CD4-positive, alpha-beta T cell treated with Interferon gamma for 1 hour (primary cell): Measurements from ENCODE around the gene ADGRV1.

Source experiments
- DNase-seq: peaks from one replicate; pipeline ENCODE4 v3.0.0-alpha.2; 2020

Gene ADGRV1

GRCh38 chr5:91126888-91127287 is 568.3 kb downstream of the ADGRV1 start:
- no peak for DNase-seq

DNA sequence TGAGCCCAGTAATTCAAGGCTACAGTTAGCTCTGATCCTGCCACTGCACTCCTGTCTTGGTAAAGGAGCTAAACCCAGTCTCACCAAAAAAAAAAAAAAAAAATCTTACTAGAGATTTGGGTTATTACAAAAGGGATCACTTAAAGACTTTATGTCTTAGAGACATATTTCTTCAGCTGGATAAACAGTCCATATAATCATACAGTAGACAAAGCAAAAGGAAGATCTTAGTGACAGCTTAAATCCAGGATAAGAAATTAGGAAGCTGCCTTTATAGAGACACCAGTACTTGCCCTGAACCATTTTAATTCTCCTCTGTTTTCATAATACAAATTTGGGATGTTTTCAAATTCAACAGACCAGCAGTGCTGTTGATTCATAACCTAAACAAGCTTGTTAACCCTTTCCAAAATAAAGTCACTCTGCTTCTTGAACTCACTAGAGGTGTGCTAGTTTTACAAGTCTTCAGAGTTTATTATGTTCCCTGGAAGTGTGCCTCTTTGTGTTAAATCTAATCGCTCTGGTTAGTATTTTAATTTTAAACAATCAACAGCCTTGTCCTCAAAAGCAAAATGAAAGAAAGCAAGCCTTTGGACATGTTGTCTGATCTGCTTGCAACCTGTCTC is 569.0 kb downstream of the ADGRV1 start:
- DNase-seq = no peak

GRCh38 chr5:91128604-91129003 is 570.0 kb downstream of the ADGRV1 start:
- DNase-seq = no peak

DNA sequence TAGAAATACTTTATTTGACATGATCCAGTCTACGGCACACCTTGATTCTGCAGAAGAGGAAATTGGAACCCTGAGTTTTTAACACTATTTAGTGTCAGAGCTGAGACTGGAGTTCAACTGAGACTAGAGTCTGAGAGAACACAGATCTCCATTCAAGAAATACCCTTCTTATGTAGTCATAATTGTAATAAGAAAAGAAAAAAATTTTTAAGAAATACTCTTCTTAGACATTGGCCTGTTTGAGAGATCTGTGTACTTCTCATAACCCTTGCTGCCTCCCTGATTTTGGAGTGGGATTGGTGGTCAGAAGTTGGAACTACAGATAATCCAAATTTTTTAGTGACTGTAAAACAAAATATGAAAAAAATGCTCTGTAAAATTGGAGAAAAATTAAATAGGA is 571.2 kb downstream of the ADGRV1 start:
- DNase-seq = no peak

DNA sequence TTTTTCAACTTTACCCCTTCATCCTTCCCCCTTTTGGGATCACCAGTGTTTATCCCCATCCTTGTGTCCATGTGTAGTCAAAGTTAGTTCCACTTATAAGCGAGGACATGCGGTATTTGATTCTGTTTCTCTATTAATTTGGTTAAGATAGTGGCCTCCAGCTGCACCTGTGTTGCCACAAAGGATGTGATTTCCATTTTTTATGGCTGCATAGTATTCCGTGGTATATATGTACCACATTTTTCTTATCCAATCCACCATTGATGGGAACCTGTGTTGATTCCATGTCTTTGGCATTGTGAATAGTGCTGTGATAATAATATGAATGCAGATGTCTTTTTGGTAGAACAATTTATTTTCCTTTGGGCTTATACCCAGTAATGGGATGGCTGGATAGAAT is 572.2 kb downstream of the ADGRV1 start:
- DNase-seq = no peak

DNA sequence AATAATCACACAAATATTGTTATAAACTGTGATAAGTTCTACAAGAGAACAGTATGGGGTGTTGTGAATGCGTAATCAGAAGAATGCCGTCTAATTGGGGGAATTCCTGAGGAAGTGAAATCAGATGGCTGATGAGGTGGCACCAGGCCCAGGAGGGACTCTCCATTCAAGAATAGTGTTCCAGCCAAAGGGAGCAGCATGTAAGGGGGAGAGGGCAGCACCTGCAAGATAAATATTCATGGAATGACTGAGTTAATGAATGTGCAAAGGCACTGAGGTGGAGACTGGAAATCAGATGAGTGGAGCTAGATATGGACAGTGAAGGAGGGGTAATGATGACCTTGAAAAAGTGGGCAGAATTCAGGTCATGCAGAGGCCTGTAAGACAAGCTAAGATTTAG is 574.0 kb downstream of the ADGRV1 start:
- no peak for DNase-seq

GRCh38 chr5:91133183-91133582 is 574.6 kb downstream of the ADGRV1 start:
- no peak for DNase-seq

- DNase-seq = no peak
Measured at GRCh38 chr5:91135475-91136248, 577.1 kb downstream of the ADGRV1 start.

DNA sequence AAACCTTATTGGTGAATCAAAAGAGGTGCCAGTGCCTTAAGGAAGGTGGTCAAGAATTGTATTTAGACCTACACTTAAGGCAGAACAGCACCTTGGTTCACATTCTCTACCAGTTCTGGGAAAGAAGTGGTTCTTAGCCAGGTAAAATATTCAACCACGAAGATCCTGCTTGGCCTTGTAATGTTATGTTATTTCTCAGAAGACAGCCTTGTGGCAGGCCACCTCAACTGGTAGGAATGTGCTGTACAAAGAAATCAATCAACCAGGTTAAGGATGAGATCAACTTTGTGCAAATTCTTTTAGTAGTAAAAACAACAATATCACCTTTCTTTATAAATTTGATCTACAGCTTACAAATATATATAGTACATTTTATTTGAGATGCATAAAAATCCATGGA is 577.7 kb downstream of the ADGRV1 start:
- no peak for DNase-seq

DNA sequence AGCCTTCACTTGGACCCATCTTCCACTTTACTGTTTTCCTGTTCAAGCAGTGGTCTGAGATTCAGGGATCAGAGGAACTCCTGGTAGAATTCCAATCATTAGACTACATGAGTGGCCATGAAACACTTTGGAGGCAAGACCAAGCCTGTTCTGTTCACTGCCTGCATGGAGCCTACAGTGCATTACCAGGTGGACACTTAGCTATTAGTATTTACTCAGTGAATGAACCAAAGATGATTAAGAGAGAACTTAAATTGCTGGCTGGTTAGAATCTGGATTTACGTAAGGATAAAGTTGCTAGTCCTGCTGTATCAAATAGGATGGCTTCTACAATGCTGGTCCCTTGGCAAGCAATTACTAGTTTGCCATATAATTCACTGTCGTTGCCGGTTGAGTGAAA is 579.0 kb downstream of the ADGRV1 start:
- DNase-seq = no peak

DNA sequence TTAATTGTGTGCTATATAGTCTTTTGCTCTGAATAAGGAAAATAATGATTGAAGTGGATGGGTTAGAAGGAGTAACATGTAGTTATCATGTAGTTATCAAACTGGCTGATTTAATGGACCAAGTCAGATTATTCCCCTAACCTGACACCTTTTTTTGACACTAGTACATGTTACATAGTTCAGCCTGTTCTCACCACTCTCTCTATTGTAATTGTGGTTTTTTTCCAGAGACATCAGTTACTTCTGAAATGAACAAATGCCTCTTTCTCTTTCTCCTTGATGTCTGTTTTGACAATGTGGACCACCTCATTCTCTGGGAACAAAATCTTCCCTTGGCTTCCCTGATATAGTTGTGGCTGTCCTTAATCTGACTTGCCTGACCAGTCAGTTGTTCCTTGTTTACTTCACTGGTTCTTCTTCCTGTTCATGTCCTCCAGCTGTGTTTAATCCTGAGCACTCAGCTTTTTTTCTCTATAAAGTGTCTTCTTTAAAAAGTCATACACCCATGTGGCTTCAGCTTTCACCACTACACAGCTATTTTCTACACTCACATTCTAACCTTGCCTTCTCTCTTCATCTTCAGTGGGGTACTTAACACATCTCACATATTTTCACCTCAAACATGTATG is 581.1 kb downstream of the ADGRV1 start:
- no peak for DNase-seq

DNA sequence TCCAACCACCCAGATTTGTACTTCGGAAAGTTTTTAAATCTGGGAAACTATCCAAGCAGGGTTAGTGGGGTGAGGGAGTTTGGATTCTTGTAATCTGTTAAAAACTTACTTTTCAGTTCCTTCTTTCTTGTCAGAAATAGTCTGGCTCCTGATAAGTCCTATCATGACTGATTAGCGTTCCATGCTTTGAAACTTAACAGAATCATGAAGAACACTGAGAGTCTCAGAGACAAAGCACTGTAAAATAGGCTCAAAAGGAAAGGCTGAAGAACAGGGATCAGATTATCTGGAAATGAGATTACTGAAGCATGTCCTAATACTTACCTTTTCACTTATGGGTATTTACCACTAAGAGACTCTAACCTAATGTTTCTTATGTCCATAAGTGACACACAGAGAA is 582.1 kb downstream of the ADGRV1 start:
- no peak for DNase-seq

GRCh38 chr5:91141642-91142041 is 583.0 kb downstream of the ADGRV1 start:
- DNase-seq = no peak

GRCh38 chr5:91142386-91142785 is 583.8 kb downstream of the ADGRV1 start:
- no peak for DNase-seq

DNA sequence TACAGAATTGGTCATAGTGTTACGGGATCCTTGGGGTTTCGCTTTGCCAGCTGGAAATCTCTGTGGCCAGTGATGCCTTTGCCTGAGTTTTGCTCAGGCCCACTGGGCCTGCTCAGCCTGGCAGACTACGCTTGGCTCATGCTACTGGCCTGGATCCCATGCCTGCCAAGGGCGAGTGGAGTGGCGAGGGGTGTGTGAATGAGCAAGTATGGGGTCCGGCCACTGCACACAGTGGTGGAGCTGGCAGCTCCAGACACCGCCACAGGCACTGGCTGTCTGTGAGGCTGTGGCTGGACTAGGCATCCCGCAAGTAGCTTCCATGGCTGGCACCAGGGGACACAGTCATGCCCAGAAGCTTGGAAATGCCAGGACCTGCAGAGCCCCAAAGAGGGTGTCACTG is 584.2 kb downstream of the ADGRV1 start:
- no peak for DNase-seq

- DNase-seq = no peak
Measured at GRCh38 chr5:91143840-91144239, 585.2 kb downstream of the ADGRV1 start.

DNA sequence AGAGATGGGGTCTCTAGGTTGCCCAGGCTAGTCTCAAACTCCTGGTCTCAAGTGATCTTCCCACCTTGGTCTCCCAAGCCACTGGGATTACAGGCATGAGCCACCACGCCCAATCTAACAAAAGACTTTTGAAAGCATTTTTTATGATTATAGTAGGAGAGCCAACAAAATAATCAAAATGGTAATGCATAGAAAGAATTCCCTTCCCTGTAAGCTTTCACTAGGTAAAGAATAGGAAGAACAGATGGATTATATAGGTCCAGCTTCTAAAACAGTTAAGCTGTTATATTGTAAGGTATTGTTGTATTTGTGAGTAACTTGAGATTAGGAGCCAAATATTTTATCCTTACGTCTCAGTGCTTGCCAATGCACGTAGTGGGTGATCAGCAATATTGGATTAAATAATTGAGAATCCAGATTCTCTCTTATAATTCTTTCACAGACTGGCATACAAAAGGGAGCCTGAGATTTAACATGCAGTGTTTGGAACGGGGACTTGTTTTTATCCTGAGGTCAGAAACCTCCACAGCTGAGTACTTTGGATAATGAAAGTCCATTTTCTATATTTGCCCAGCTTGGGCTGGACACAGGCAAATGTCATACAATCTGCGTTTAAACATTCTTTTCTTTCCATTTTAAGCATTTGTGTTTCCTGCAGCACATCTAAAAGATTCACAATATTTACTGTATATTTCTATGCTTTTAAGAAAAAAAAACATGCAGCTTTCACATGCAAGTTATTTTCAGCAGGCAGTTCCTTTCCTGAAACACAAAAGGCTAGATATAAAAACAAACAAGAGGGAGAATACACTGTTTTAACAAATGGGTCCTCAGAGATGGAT is 586.1 kb downstream of the ADGRV1 start:
- DNase-seq = no peak

DNA sequence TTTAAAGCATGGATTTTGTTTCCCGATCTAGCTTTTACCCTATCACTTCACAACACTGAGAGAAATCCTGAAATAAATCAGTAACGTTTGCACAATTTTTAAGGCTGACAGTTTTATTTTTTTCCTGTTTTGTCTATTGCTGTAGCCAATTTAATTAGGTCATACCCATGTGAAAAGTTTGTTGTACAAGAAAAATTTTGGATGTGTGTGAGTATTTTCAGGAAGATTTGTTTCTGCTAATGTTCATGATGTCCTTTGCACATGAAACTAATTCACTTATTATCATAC is 586.7 kb downstream of the ADGRV1 start:
- no peak for DNase-seq

DNA sequence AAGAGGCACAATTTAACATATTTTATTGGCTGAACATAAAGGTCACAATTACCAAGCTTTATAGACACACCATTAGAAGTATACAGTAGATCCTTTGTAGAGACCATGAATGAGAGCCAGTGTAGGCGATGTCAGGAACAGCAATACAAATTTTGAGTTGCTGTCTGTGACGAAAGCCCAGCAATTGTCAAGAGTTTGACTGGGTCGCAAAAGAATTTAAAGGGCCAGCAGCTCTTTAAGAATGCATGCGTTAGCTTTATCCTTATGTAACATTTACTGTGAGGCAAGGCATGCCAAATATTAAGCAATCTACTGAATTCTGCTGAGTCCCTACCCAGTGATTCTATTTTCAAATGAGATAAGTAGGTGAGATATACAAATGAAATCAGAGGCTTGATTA is 587.6 kb downstream of the ADGRV1 start:
- DNase-seq = no peak

DNA sequence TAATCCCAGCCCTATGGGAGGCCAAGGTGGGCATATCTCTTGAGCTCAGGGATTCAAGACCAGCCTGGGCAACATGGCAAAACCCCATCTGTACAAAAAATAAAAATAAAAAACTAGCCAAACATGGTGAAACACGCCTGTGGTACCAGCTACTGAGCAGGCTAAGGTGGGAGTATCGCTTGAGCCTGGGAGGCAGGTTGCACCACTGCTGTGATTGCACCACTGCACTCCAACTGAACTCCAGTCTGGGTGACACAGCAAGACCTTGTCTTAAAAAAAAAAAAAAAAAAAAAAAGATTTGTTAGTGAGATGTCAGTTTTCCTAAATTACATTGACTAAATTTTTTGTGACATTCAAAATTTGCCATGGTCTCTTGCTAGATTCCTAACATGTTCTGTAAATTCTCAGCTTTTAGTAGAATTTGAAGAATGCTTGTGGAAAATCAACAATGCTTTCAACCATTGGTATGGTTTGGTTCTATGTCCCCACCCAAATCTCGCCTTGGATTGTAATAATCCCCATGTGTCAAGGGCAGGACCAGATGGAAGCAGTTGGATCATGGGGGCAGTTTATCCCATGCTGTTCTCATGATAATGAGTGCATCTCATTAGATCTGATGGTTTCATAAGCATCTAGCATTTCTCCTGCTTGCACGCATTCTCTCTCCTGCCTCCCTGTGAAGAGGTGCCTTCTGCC is 588.5 kb downstream of the ADGRV1 start:
- DNase-seq = peak; percentile 34

DNA sequence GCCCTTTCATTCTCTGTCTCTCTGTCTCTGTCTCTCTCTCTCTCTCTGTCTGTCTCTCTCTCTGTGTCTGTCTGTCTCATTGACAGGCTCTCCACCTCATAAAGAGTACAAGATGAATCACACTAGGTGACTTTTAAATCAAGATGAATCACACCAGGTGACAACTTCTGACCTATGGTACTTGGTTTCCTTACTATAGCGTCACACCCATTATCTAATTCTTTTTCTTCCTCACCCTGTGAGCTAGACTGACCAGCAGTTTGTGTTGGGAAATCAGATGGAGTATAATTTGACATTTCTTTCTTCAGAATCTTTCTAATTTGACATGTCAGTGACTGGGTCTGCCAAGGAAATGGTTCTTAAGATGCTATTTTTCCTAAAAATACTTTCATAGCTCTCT is 591.6 kb downstream of the ADGRV1 start:
- DNase-seq = no peak

DNA sequence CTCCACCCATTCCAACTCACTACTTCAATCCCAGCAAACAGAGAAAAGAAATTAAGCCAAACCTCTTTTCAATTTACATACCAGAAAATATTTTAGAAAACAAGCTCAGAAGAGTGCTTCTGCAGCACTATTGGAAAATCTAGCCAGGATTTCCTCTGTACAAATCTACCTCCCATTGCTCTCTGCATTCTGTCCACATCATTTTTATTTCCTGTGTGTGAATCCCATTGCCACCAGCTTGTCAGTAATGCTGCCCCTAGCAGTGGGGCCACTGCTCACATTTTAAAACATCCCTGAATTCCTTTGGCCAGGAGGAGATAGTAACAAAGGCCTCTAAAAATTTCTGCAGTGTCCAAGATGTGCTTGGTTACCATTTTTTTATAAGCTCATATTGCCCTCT is 592.0 kb downstream of the ADGRV1 start:
- no peak for DNase-seq

- no peak for DNase-seq
Measured at GRCh38 chr5:91151947-91152346, 593.4 kb downstream of the ADGRV1 start.
